ENCODE results near the gene PAK4. TPM values are rescaled to one million over a fixed set of nuclear protein-coding genes. Genes with fewer than 3 reads are reported as not detected.

The PAK4 gene
- total and polyA plus RNA-seq, 8 donors, result 4.2 to 80.4 (median 24.4) TPM

- H3K4me1 ChIP-seq, result no peaks in the 10 kb centered on the region
- peaks cover 10 to 85% (median 24%) of the 10 kb centered on the region in 3 donors for H3K27me3 ChIP-seq
- TF ChIP-seq EP300 (IDR thresholded peaks at IDR 0.05) (no peak), CTCF (IDR thresholded peaks at IDR 0.05) (no peak), POLR2A (IDR thresholded peaks at IDR 0.05) (no peak), POLR2AphosphoS5 (IDR thresholded peaks at IDR 0.05) (no peak)
- no peaks in the 10 kb centered on the region for H3K9me3 ChIP-seq
- H3K27ac ChIP-seq, result no peak overlapping the region
- no peaks in the 10 kb centered on the region for H3K36me3 ChIP-seq
- DNase-seq, result no peak
- H3K4me3 ChIP-seq, result no peak overlapping the region
- intact Hi-C loops (cut with DNase I; ENCODE audit: low total_unique reads), result no loop called here
- 34 to 61% (median 45%) methylated on average over 2 of the region's 2 CpGs for WGBS, 5 donors
Observed at GRCh38 chr19:39097721-39098120, 27.9 kb upstream of the PAK4 start.

GRCh38 chr19:39098365-39099269 lies 27.0 kb upstream of the PAK4 start:
- DNase-seq, result no peak
- TF ChIP-seq POLR2A (IDR thresholded peaks at IDR 0.05), result no peak
- TF ChIP-seq CTCF (IDR thresholded peaks at IDR 0.05), result no peak
- no peak for TF ChIP-seq POLR2AphosphoS5 (IDR thresholded peaks at IDR 0.05)
- TF ChIP-seq EP300 (IDR thresholded peaks at IDR 0.05), result no peak
- Histone ChIP-seq H3K27ac (no peak overlapping the region), H3K4me3 (no peak overlapping the region), H3K4me1 (no peaks in the 10 kb centered on the region), H3K36me3 (no peaks in the 10 kb centered on the region), H3K9me3 (no peaks in the 10 kb centered on the region), H3K27me3 (peaks cover 10 to 77% (median 24%) of the 10 kb centered on the region in 3 donors)
- WGBS, 5 donors, result 17 to 21% (median 20%) methylated on average over 18 to 53 of the region's 53 CpGs
- intact Hi-C loops (cut with DNase I; ENCODE audit: low total_unique reads), result no loop called here

GRCh38 chr19:39099341-39099740 lies 26.2 kb upstream of the PAK4 start:
- no peak for DNase-seq
- Histone ChIP-seq H3K36me3 (no peaks in the 10 kb centered on the region), H3K27me3 (peaks cover 10 to 78% (median 24%) of the 10 kb centered on the region in 3 donors), H3K9me3 (no peaks in the 10 kb centered on the region), H3K4me1 (no peaks in the 10 kb centered on the region), H3K27ac (no peak overlapping the region), H3K4me3 (no peak overlapping the region)
- 27 to 50% (median 34%) methylated on average over 9 of the region's 9 CpGs for WGBS, 5 donors
- no peak for TF ChIP-seq CTCF (IDR thresholded peaks at IDR 0.05)
- TF ChIP-seq POLR2AphosphoS5 (IDR thresholded peaks at IDR 0.05), result no peak
- no peak for TF ChIP-seq POLR2A (IDR thresholded peaks at IDR 0.05)
- no peak for TF ChIP-seq EP300 (IDR thresholded peaks at IDR 0.05)
- intact Hi-C loops (cut with DNase I; ENCODE audit: low total_unique reads), result no loop called here

GRCh38 chr19:39100500-39101166 lies 25.0 kb upstream of the PAK4 start:
- no peak overlapping the region for H3K27ac ChIP-seq
- peaks cover 10 to 72% (median 22%) of the 10 kb centered on the region in 3 donors for H3K27me3 ChIP-seq
- TF ChIP-seq EP300 (IDR thresholded peaks at IDR 0.05) (no peak), POLR2A (IDR thresholded peaks at IDR 0.05) (no peak), CTCF (IDR thresholded peaks at IDR 0.05) (no peak), POLR2AphosphoS5 (IDR thresholded peaks at IDR 0.05) (no peak)
- H3K36me3 ChIP-seq, result no peaks in the 10 kb centered on the region
- H3K4me1 ChIP-seq, result no peaks in the 10 kb centered on the region
- intact Hi-C loops (cut with DNase I; ENCODE audit: low total_unique reads), result no loop called here
- 85 to 89% (median 87%) methylated on average over 14 to 19 of the region's 19 CpGs for WGBS, 5 donors
- H3K4me3 ChIP-seq, result no peak overlapping the region
- no peak for DNase-seq
- no peaks in the 10 kb centered on the region for H3K9me3 ChIP-seq
